ENCODE results near the gene NPIPA7. TPM values are rescaled to one million over a fixed set of nuclear protein-coding genes. Genes with fewer than 3 reads are reported as not detected.
"Not testable (repeated sequence)": the region's sequence is repeated elsewhere in the genome, so short reads cannot be mapped to it uniquely, and the experiment has no call there.

Gene NPIPA7
- total RNA-seq, 1 donor from 2014 or later = 7.5 TPM

DNA sequence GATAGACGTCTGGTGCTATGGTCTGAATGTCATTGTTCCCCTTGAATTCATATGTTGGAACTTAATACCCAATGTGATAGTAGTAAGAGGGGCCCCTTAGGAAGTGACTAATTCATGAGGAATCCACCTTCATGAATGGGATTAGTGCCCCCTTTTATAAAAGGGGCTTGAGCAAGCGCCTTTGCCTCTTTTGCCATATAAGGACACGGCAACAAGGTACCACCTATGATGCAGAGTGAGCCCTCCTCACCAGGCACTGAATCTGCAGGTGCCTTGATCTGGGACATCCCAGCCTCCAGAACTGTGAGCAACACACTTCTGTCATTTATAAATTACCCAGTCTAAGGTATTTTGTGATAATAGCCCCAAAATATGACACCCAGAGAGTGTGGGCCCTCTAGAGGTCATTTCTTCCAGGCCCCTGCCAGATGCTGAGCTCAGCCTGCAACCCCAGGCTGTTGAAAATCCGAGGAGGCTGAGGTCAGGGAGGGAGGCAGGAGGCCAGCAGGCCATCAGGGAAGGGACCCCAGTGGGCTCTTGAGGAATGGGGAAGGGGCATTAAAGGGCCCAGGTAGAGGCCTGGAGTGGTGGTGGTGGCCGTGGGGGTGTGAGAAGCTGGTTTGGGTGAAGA, 39.1 kb downstream of the NPIPA7 start:
- DNase-seq (ENCODE audit: low spot score) = not testable (repeated sequence)

DNA sequence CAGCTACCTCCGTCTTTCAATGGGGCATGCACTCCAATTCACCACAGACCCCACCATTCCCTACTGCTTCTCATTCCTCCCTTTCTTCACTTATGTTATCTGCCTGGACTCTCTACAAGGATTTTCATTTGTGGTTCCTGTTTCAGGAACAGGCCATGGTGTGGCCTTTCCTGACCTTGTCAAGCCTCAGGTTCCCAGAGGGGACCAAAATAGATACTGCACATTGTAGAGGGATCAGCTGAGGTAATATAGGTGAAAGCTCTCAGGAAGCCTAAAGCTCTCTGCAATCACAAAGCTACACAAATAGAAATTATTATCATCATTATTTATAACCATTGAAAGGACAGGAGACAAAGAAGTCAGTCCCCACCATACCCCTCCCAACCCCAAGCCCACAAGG, 41.6 kb downstream of the NPIPA7 start:
- DNase-seq (ENCODE audit: low spot score) = not testable (repeated sequence)

DNA sequence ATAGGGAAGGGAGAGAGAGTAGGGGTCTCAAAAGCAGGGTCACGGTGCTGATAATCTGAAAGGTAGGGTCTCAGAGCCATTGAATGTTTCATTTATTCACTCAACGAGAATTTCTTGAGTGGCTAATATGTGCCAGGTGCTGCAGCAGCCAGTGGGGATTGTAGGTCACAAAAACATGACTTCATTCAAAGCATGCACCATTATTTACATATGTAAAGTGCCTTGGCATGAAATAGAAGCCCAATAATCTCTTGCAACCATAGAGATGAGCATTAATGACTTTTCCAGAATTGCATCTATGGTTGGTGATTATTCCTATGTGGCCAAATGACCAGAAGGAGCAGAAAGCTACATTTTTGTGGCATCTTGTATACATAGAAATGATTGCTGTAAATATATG, 46.2 kb downstream of the NPIPA7 start:
- not testable (repeated sequence) for DNase-seq (ENCODE audit: low spot score)

DNA sequence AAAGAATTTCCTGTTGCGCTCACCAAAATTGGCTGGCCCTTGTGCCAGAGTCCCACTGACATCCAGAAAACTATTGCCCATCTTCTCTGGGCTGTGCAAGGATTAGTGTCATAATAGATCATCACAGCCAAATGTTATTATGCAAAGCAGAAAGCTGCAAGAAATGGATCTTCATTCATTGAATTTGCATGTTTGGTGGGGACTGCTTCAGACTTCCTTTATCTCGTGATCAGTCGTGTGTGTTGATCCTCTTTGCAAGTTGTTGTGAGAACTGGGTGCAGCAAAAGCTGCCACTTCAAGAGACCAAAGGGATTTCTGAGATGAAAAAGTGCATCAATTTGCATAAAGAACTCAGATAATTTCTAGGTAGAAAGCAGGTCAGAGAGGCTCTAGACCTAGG, 52.2 kb downstream of the NPIPA7 start:
- DNase-seq (ENCODE audit: low spot score) = not testable (repeated sequence)

DNA sequence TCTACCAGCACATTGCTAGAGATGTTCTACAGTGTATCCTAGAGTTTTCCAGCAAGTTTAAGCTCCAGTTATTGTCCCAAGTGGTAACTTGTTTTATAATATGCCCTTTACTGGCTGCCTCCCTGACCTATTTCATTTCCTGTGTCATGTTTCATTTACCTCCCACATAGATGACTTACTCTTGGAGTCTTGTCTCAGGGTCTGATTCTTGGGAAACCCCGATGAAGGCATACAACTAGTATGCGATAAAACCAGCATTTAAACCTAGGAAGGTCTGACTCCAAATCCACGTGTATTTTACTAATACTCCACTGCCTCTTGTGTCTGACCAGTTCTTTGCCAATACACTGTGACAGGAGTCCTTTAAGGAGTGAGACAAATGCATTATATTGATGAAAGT, 55.8 kb downstream of the NPIPA7 start:
- DNase-seq (ENCODE audit: low spot score) = not testable (repeated sequence)

DNA sequence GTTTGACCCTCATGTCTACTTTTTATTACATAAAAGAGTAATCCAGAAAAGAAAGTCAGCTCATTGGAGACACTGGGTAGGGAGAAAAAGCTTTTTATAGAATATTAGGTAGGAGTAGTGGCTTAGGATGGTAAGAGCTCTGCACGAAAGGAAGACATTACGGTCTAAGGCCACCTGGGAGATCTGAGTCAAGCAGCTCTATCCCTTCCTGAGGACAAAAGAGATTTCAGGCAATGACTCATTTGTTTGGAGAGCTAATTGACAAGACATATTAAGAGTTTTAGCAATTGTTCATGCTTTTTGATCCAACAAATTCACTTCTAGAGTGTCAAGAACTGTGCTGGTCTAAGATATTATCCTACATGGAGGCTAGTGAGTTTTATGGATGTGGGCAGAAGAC, 62.5 kb downstream of the NPIPA7 start:
- DNase-seq (ENCODE audit: low spot score) = not testable (repeated sequence)

Other genes starting within 250 kb of the NPIPA7 start
- 27.5 TPM for gene ABCC6, start 155.6 kb upstream of the NPIPA7 start, total RNA-seq
- gene NOMO3, start 146.6 kb upstream of the NPIPA7 start, total RNA-seq = 53.1 TPM